AG10803 (cell line): ENCODE results near the gene CSRNP3.

Source experiments
- DNase-seq: peaks from one replicate; pipeline ENCODE4 v3.0.0; 2010; ENCODE audit warnings: low read depth
- H3K4me3 ChIP-seq: 2 replicates; pipeline ENCODE4 v1.5.1; 2011; ENCODE audit warnings: mild to moderate bottlenecking, low read length, control low read depth
- CTCF ChIP-seq: conservative IDR thresholded peaks from 2 replicates; pipeline ENCODE4 v1.5.1; 2011; ENCODE audit warnings: mild to moderate bottlenecking, low read length, control low read depth, inconsistent platforms

Gene CSRNP3

GRCh38 chr2:165667375-165667774 is 197.9 kb downstream of the CSRNP3 start:
- no peak for TF ChIP-seq CTCF
- H3K4me3 ChIP-seq, result no peak overlapping the region
- no peak for DNase-seq

GRCh38 chr2:165674780-165675179 is 205.3 kb downstream of the CSRNP3 start:
- H3K4me3 ChIP-seq, result no peak overlapping the region
- TF ChIP-seq CTCF, result no peak
- no peak for DNase-seq

- no peak overlapping the region for H3K4me3 ChIP-seq
- no peak for TF ChIP-seq CTCF
- DNase-seq, result no peak
Measured at GRCh38 chr2:165675551-165675968, 206.1 kb downstream of the CSRNP3 start.

- DNase-seq, result no peak
- no peak overlapping the region for H3K4me3 ChIP-seq
- no peak for TF ChIP-seq CTCF
Measured at GRCh38 chr2:165678882-165679281, 209.4 kb downstream of the CSRNP3 start.

- no peak for TF ChIP-seq CTCF
- DNase-seq, result no peak
- no peak overlapping the region for H3K4me3 ChIP-seq
Measured at GRCh38 chr2:165679621-165680020, 210.1 kb downstream of the CSRNP3 start.

- no peak overlapping the region for H3K4me3 ChIP-seq
- TF ChIP-seq CTCF, result no peak
- DNase-seq, result no peak
Measured at GRCh38 chr2:165681841-165682240, 212.3 kb downstream of the CSRNP3 start.

- no peak for DNase-seq
- no peak overlapping the region for H3K4me3 ChIP-seq
- TF ChIP-seq CTCF, result no peak
Measured at GRCh38 chr2:165682546-165682945, 213.0 kb downstream of the CSRNP3 start.
